ENCODE data around the gene GDPD3. TPM values are rescaled to one million over a fixed set of nuclear protein-coding genes. Genes with fewer than 3 reads are reported as not detected.
A peak's percentile ranks its signal among the peaks of the same experiment; 100 is the strongest.

The GDPD3 gene
- total RNA-seq, 1 donor from 2014 or later = 1.8 TPM

DNA sequence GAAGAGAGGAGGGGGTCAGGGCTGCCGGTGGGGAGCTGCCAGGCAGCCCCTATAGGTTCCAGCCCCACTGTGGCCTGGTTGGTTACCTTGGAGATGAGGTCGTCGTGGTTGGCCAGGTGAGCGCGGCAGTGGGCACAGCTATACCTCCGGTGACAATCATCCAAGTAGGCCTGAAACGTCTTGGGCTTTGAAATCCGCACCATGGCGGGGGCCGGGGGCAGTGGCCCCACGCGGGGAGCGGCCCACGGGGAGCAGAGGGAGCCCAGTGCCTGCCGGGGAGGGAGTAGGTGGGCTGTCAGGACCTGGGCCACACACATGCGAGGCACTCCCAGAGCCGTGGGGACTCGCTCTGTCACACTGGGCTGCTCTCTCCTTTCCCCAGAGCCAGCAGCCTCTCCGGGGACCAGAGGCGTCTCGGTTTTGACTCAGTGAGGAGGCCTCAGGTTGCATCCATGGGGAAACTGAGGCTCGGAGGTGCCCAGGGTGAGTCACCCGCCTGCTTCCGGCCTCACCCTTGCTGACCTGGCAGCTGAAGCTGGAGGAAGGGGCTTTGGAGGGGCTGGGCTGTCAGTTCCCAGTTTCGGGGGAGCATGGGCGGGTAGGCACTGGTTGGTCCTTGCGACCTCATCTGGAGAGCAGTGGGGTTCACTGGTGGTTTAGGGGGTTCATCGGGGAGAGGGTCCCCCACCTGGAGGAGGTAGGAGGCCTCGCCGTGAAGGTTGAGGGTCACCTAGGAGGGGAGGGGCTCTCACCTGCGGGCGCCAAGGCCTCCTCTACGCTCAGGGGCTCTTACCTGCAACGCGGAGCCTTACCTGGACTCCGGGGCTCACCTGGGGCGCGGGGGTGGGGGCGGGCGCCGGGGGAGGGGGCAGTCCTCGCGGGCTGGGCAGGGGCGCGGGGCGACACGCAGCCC, 17.9 kb downstream of the GDPD3 start:
- peak overlapping the region; percentile 68 for H2AFZ ChIP-seq (ENCODE audit: low read depth, low read length)
- H3K4me3 ChIP-seq (ENCODE audit: insufficient read depth, low read depth, low read length) = peak overlapping the region; percentile 43
- no peak for DNase-seq (ENCODE audit: low read depth)
- H3K79me2 ChIP-seq (ENCODE audit: insufficient read depth, low read length) = peaks cover 3% of the 10 kb centered on the region
- peaks cover 21% of the 10 kb centered on the region for H3K4me1 ChIP-seq (ENCODE audit: insufficient read depth, low read length)
- H3K9me3 ChIP-seq (ENCODE audit: insufficient read depth, low read depth, low read length) = peaks cover 4% of the 10 kb centered on the region
- peak overlapping the region; percentile 74 for H3K4me3 Mint-ChIP-seq (ENCODE audit: unreplicated experiment)
- H3K27me3 ChIP-seq (ENCODE audit: insufficient read depth, low read length) = no peaks in the 10 kb centered on the region
- H3K4me1 Mint-ChIP-seq (ENCODE audit: low read depth, unreplicated experiment) = peaks cover 3% of the 10 kb centered on the region
- peak overlapping the region; percentile 69 for H3K9ac ChIP-seq (ENCODE audit: low read length)
- FAIRE-seq = no peak
- H3K27ac ChIP-seq (ENCODE audit: low read depth, low read length) = no peak overlapping the region
- H3K27ac Mint-ChIP-seq (ENCODE audit: unreplicated experiment) = peak overlapping the region; percentile 26
- no peaks in the 10 kb centered on the region for H3K36me3 ChIP-seq (ENCODE audit: insufficient read depth, low read length)
- H3K27me3 Mint-ChIP-seq (ENCODE audit: low read depth, unreplicated experiment) = no peaks in the 10 kb centered on the region
- H3K9me3 Mint-ChIP-seq (ENCODE audit: unreplicated experiment) = peaks cover 17% of the 10 kb centered on the region
- peak overlapping the region; percentile 85 for H3K4me2 ChIP-seq (ENCODE audit: low read length)
- no peaks in the 10 kb centered on the region for H4K20me1 ChIP-seq (ENCODE audit: insufficient read depth, low read length)
- peaks cover 2% of the 10 kb centered on the region for H3K36me3 Mint-ChIP-seq (ENCODE audit: low read depth, unreplicated experiment)
- TF ChIP-seq, protein P1, sequence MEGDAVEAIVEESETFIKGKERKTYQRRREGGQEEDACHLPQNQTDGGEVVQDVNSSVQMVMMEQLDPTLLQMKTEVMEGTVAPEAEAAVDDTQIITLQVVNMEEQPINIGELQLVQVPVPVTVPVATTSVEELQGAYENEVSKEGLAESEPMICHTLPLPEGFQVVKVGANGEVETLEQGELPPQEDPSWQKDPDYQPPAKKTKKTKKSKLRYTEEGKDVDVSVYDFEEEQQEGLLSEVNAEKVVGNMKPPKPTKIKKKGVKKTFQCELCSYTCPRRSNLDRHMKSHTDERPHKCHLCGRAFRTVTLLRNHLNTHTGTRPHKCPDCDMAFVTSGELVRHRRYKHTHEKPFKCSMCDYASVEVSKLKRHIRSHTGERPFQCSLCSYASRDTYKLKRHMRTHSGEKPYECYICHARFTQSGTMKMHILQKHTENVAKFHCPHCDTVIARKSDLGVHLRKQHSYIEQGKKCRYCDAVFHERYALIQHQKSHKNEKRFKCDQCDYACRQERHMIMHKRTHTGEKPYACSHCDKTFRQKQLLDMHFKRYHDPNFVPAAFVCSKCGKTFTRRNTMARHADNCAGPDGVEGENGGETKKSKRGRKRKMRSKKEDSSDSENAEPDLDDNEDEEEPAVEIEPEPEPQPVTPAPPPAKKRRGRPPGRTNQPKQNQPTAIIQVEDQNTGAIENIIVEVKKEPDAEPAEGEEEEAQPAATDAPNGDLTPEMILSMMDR (IDR thresholded peaks at IDR 0.05; ENCODE audit: insufficient read depth, low read depth, low read length) = no peak
- no peak for TF ChIP-seq EZH2 (IDR thresholded peaks at IDR 0.05; ENCODE audit: insufficient read depth, low read length)

DNA sequence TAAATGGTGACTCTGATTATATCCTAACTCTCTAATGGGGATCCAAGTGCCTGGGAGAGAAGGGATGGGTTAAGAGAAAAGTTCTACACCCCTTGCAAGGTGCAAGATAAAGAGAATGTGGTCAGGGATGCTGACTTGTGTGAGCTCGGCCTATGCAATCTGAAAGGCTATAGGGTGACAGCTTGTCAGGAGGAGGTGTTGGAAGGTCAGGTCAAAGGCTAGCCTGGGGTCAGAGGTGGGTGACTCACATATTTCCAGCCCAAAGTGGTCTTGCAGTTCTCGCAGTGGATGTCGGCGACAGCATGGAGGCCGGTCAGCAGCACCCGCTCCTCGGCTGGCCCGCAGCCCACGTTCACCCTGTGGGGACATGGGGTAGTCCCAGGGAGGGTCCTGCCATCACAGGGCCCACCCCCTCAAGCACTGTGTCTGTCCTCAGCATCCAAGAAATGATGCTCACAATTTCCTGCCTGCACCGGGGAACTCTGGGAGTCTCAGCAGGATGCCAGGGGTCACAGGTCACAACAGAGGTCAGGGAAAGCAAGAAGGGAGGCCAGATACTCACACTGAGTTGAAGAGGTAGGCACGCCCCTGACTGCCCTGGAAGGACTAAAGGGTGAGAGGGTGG, 18.7 kb downstream of the GDPD3 start:
- Histone ChIP-seq H3K4me2 (ENCODE audit: low read length) (peak overlapping the region; percentile 85), H3K9ac (ENCODE audit: low read length) (no peak overlapping the region), H4K20me1 (ENCODE audit: insufficient read depth, low read length) (no peaks in the 10 kb centered on the region), H3K9me3 (ENCODE audit: insufficient read depth, low read depth, low read length) (peaks cover 4% of the 10 kb centered on the region), H3K27me3 (ENCODE audit: insufficient read depth, low read length) (no peaks in the 10 kb centered on the region), H3K4me1 (ENCODE audit: insufficient read depth, low read length) (peaks cover 26% of the 10 kb centered on the region), H2AFZ (ENCODE audit: low read depth, low read length) (no peak overlapping the region), H3K27ac (ENCODE audit: low read depth, low read length) (no peak overlapping the region), H3K36me3 (ENCODE audit: insufficient read depth, low read length) (no peaks in the 10 kb centered on the region), H3K79me2 (ENCODE audit: insufficient read depth, low read length) (peaks cover 3% of the 10 kb centered on the region), H3K4me3 (ENCODE audit: insufficient read depth, low read depth, low read length) (no peak overlapping the region)
- H3K27ac Mint-ChIP-seq (ENCODE audit: unreplicated experiment) = no peak overlapping the region
- H3K9me3 Mint-ChIP-seq (ENCODE audit: unreplicated experiment) = peaks cover 17% of the 10 kb centered on the region
- H3K36me3 Mint-ChIP-seq (ENCODE audit: low read depth, unreplicated experiment) = peaks cover 2% of the 10 kb centered on the region
- TF ChIP-seq, protein P1 (IDR thresholded peaks at IDR 0.05; ENCODE audit: insufficient read depth, low read depth, low read length) = no peak
- TF ChIP-seq EZH2 (IDR thresholded peaks at IDR 0.05; ENCODE audit: insufficient read depth, low read length) = no peak
- peak overlapping the region; percentile 69 for H3K4me3 Mint-ChIP-seq (ENCODE audit: unreplicated experiment)
- H3K27me3 Mint-ChIP-seq (ENCODE audit: low read depth, unreplicated experiment) = no peaks in the 10 kb centered on the region
- FAIRE-seq (no peak), DNase-seq (ENCODE audit: low read depth) (no peak)
- peaks cover 11% of the 10 kb centered on the region for H3K4me1 Mint-ChIP-seq (ENCODE audit: low read depth, unreplicated experiment)
